VCaP (cell line): ENCODE results near the gene CCDC201.

ENCODE experiments used
- H3K27ac ChIP-seq: fragments of 450-650 bp; 2 replicates; pipeline ENCODE4 v1.5.1; 2017
- CTCF ChIP-seq: fragments of 450-650 bp; conservative IDR thresholded peaks from 2 replicates; pipeline ENCODE4 v1.5.1; 2017; ENCODE audit warnings: mild to moderate bottlenecking, moderate library complexity

Gene CCDC201

GRCh38 chr7:45882465-45882810, 9.6 kb upstream of the CCDC201 start:
- TF ChIP-seq CTCF: no peak
- H3K27ac ChIP-seq: no peak overlapping the region

- TF ChIP-seq CTCF: no peak
- H3K27ac ChIP-seq: no peak overlapping the region
Measured at GRCh38 chr7:45881759-45882464, 9.0 kb upstream of the CCDC201 start.

- H3K27ac ChIP-seq: no peak overlapping the region
- TF ChIP-seq CTCF: no peak
Measured at GRCh38 chr7:45881280-45881758, 8.4 kb upstream of the CCDC201 start.

GRCh38 chr7:45880433-45880860, 7.6 kb upstream of the CCDC201 start:
- TF ChIP-seq CTCF: no peak
- no peak overlapping the region for H3K27ac ChIP-seq

- no peak for TF ChIP-seq CTCF
- H3K27ac ChIP-seq: no peak overlapping the region
Measured at GRCh38 chr7:45878457-45879144, 5.7 kb upstream of the CCDC201 start.

- no peak overlapping the region for H3K27ac ChIP-seq
Measured at GRCh38 chr7:45876519-45876918, 3.6 kb upstream of the CCDC201 start.

More at GRCh38 chr7:45876519-45876918, 3.6 kb upstream of the CCDC201 start:
- no peak for TF ChIP-seq CTCF
